CMK (cell line): Measurements from ENCODE around the gene PIGQ.

Source experiments
- DNase-seq: peaks from one replicate; pipeline ENCODE4 v3.0.0-alpha.2; 2010; ENCODE audit warnings: low read depth

Gene PIGQ

DNA sequence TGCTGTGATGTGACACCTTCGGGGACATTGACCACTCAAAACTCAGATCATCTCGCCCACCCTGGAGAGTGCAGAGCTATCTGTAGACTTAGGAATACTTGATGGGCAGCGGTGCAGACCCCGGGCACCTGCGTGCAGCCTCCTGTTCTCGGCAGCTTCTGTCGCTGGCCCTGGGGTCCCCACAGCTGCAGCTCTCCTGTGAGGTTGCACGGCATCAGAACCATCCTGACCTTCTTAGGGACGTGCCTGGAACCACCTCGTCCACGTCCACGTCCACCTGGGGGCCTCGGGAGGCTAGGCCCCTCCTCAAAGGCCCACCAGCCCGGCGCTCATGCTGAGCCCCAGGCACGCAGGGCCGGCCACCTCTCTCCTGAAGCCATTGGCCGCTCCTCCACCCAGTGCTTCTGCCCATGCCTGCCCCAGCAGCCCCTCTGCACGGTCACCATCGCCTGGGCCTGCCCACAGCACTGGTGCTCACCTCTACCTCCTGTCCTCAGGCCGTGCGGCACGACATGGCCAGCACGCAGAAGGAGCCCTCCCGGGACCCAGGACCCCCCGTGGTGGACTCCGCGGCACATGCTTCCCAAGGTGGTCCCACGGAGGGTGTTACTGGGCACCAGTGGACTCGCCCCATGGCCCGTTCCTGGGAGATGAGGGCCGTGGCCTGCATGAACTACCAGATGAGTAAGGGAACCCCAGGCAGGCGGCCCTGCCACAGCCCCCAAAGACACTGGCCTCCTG is 58.7 kb downstream of the PIGQ start:
- no peak for DNase-seq

DNA sequence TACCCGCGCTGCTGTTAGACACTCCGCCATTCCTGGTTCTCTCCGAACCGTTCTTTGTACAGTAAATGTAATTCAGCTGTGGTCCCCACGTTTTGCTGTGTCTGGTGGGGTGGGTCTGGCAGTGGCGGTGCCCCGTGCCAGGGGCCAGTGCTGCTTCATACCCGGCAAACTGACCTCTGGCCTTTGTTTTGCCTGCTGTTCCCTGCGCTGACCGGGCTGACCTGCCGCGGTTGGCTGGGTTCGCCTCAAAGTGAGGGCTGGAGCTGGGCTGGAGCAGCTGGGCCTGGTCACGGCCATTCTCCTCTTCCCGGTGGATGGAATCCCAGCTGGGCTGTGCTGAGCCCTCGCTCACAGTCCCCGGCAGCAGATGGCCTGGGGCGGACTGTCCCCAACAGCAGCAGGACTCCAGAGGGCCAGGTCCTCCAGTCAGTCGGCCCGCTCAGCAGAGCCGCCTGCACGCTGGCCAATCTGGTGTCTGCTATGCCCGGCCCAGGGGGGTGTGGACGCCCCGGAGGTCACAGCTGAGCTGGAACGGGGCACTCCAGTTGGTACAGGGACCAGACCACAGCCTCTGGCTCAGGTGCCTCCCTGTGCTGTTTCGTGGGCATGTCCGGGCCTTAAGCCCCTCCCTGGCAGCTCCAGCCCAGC is 59.5 kb downstream of the PIGQ start:
- DNase-seq: no peak

DNA sequence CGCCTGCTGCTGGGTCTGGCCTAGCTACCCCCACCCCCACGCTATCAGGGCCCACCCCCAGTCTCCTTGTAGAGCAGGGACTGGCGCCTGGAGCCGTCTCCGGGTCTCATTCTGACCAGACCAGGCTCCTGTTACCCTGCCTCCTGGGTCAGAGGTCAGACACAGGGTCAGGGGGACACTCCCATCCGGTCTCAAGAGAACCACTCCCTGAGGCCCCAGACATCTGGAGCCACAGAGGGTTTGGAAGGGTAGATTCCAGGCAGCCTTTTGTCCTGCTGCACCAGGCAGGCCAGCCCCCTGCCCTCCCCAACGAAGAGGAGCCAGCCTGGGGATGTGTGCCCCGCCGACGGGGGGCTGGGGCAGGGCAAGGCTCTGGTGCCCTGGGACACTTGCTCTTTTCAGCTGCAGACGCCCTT is 60.1 kb downstream of the PIGQ start:
- DNase-seq: no peak

DNA sequence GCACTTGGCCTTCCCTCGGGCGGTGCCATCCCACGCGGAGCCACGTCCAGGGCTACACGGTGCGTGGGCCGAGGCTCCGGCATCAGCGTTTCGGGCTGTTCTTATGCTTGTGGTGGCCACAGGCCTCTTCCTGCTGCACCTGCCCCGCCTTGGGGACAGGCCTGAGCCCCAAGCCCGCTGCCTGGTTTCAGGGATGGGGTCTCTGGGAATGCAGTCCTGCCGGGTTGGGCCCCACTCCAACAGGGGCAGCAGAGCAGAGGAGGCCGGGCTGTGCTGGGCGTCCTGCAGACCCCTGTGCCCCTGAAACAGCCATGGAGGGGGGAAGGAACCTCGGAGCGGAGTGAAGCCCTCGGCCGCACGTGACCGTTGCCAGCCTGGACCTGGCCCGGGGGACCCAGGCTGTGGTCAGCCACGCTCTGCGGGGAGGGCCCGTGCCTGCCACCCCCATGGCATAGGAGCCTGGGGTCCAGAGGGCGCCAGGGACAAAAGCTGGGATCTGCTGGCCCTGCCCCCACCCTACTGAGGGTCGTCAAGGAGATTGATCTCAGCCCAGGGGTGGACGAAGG is 60.6 kb downstream of the PIGQ start:
- DNase-seq: no peak

DNA sequence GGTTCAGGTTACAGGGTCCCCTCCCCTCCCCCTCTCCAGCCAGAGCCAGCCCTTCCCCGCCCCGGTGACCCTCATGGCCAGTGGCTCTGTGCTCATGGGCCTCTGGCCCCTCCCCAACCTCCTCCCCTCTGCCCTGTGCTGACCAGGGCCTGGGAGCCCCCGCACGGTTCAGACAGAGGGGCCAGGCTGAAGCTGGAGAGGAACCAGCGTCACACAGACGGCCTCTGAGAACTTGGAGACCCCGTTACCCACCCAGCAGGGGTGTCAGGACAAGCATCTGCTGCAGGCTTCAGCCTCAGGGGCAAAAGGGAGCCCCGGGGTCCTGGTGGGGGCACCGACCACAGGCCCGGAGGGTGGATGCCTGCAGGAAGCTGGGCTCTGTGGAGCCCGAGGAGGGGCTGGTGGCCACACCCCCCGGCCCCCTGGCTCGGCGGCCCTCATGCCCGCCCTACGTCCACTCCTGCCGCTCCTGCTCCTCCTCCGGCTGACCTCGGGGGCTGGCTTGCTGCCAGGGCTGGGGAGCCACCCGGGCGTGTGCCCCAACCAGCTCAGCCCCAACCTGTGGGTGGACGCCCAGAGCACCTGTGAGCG is 61.1 kb downstream of the PIGQ start, which contains the start of gene WFIKKN1:
TSS of gene WFIKKN1 (plus strand) at position 171 of the 591 bp plus-strand sequence. CDS start at position 440, 269 bp downstream.
- DNase-seq: no peak

DNA sequence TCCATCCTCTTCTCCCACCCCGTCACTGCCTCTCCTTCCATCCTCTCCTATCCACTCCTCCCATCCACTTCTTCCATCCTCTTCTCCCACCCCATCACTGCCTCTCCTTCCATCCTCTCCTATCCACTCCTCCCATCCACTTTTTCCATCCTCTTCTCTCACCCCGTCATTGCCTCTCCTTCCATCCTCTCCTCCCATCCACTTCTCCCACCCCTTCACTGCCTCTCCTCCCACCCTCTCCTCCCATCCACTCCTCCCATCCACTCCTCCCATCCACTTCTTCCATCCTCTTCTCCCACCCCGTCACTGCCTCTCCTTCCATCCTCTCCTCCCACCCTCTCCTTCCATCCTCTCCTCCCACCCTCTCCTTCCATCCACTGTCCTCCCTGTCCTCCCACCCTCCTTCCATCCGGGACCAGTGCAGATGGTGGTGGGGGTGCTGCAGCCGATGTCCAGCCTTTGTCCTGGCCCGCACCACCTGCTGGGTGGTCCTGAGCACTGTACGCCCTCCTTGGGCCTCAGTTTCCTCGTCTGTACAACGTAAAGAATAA is 62.1 kb downstream of the PIGQ start:
- DNase-seq: no peak

DNA sequence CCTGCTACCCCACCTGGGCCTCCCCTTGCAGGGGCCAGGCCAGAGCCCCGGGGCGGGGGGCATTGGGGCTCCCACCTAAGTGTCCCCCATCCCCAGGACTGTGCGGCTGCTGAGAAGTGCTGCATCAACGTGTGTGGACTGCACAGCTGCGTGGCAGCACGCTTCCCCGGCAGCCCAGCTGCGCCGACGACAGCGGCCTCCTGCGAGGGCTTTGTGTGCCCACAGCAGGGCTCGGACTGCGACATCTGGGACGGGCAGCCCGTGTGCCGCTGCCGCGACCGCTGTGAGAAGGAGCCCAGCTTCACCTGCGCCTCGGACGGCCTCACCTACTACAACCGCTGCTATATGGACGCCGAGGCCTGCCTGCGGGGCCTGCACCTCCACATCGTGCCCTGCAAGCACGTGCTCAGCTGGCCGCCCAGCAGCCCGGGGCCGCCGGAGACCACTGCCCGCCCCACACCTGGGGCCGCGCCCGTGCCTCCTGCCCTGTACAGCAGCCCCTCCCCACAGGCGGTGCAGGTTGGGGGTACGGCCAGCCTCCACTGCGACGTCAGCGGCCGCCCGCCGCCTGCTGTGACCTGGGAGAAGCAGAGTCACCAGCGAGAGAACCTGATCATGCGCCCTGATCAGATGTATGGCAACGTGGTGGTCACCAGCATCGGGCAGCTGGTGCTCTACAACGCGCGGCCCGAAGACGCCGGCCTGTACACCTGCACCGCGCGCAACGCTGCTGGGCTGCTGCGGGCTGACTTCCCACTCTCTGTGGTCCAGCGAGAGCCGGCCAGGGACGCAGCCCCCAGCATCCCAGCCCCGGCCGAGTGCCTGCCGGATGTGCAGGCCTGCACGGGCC is 62.9 kb downstream of the PIGQ start:
- DNase-seq: no peak

DNA sequence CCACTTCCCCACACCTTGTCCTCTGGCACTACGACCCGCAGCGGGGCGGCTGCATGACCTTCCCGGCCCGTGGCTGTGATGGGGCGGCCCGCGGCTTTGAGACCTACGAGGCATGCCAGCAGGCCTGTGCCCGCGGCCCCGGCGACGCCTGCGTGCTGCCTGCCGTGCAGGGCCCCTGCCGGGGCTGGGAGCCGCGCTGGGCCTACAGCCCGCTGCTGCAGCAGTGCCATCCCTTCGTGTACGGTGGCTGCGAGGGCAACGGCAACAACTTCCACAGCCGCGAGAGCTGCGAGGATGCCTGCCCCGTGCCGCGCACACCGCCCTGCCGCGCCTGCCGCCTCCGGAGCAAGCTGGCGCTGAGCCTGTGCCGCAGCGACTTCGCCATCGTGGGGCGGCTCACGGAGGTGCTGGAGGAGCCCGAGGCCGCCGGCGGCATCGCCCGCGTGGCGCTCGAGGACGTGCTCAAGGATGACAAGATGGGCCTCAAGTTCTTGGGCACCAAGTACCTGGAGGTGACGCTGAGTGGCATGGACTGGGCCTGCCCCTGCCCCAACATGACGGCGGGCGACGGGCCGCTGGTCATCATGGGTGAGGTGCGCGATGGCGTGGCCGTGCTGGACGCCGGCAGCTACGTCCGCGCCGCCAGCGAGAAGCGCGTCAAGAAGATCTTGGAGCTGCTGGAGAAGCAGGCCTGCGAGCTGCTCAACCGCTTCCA is 63.7 kb downstream of the PIGQ start:
- DNase-seq: no peak
